SKM-1 treated with dmso at 0.1 percent for 144 hours (cell line): Measurements from ENCODE around the gene EBLN1.
"Not testable (repeated sequence)": the region's sequence is repeated elsewhere in the genome, so short reads cannot be mapped to it uniquely, and the experiment has no call there.

Experiments
- DNase-seq: peaks from one replicate; lab custom pipeline; 2025; ENCODE audit not compliant: unreplicated experiment; lab: John Stamatoyannopoulos, UW

EBLN1 gene

GRCh38 chr10:22228167-22228938 lies 10.5 kb upstream of the EBLN1 start:
- no peak for DNase-seq

DNA sequence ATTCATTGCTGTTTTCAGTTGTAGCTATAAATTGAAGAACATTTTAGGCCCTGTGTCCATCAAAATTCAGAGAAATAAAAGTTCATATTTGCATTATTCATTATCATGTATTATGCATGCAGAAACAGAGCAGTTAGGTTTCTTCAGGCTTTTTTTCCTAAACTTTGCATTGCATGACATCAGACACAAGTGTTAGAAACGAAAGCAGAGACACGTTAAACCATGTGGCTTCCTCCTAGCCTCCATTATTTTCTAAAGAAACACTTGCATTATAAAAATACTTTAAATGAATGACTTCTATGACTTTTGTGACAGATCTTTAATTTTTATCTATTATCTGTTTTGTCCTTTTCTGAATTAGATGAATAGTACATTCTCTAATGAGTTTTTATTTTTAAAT lies 8.8 kb upstream of the EBLN1 start:
- DNase-seq, result no peak

DNA sequence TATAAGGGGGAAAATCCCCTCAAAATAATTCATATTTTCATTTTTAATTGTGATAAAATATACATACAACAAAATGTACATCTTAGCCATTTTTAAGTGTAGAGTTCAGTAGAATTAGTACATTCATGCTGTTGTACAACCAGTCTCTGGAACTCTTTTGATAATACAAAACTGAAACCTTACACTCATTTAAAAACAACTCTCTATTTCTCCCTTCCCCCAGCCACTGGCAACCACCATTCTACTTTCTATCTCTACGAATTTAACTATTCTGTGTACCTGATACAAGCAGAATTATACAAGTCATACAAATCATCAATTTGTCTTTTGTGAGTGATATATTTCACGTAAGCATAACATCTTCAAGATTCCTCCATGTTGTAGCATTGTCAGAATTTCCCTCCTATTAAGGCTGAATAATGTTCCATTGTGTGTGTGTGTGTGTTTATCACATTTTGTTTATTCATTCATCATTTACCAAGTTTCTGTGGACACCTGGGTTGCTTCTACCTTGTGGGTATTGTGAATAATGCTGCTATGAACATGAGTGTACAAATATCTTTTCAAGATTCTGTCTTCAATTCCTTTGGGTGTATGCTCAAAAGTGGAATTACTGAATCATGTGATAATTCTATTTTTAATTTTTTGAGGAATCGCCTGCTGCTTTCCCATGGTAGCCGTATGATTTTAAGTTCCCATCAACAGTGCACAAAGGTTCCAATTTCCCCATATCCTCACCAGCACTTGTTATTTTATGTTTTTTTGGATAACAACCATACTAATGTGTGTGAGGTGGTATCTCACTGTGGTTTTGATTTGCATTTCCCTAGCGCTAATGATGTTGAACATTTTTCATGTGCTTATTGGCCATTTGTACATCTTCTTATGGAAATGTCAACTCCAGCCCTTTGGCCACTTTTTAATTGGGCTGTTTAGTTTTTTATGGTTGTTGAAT lies 4.7 kb upstream of the EBLN1 start:
- no peak for DNase-seq

- DNase-seq, result no peak
Observed at GRCh38 chr10:22219308-22219707, 1.5 kb upstream of the EBLN1 start.

GRCh38 chr10:22218448-22218847 lies 633 bp upstream of the EBLN1 start:
- DNase-seq, result no peak

DNA sequence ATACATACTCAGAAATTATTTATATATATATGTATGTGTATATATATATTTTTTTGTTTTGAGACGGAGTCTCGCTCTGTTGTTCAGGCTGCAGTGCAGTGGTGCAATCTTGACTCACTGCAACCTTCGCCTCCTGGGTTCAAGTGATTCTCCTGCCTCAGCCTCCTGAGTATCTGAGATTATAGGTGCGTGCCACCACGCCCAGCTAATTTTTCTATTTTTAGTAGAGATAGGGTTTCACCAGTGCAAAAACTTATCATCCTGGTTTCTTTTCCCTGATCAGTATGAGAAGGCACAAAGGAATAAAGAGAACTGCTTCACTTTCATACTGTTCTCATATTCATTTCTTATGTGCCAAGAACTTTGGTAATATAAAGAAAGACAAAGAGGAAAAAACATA lies 731 bp downstream of the EBLN1 start:
- DNase-seq, result not testable (repeated sequence)

GRCh38 chr10:22210267-22210666 lies 7.5 kb downstream of the EBLN1 start:
- DNase-seq, result no peak

- no peak for DNase-seq
Observed at GRCh38 chr10:22193945-22194344, 23.9 kb downstream of the EBLN1 start.

DNA sequence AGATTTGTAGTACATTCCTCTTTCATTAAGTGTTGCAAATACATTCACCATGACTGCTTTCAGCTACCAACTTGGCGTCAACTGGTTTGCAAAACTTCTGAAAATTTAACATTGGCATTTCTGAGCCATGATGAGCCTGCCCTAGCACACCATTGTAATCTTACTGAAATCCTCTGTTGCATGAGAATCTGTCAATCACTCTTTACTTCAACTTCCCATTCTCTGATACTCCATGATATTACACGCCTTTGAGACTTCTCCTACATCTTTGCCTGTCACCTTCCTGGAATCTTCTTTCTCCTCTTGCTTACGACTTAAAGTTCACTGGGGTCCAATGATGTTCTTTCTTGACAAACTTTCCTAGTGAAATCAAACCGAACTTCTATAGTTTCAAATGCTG lies 32.2 kb downstream of the EBLN1 start:
- no peak for DNase-seq

DNA sequence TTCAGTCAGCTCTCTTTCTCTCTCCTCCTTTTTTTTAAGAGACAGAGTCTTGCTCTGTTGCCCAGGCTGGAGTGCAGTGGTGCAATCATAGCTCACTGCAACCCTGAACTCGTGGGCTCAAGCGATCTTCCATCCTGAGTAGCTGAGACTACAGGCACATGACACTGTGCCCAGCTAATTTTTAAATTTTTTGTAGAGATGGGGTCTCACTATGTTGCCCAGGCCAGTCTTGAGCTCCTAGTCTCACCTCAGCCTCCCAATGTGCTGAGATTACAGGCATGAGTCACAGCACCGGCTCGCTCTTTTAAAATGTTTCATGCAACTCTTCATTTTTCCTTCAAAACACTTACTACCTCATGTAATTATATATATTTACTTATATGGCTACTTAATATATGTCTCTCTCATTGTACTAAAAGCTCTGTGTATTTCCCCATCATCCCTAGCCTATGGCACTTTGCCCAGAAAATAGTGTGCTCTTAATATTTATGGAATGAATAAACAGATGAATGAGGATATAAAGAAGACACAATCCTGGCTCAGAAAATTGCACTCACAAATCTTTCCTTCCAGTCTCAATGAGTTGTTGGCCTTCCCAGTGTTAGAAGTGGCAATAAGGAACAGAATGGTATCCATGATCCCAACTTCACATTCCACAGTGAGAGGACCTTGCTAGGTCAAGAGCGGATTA lies 33.9 kb downstream of the EBLN1 start:
- no peak for DNase-seq

DNA sequence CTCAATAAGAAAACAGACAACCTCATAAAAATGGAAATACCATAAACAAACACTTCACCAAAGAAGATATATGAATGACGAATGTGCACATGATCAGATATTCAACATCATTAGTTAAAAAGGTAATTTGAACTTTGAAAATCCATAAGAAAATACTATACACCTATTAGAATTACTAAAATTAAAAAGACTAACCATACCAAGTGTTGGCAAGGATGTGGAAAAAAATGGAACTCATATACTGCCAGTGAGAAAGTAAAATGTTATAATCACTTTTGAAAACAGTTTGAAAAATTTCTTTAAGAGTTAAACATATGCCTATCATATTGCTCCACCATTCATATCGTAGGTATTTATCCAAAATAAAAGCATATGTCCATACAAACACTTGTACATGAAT lies 37.1 kb downstream of the EBLN1 start:
- DNase-seq, result no peak

- no peak for DNase-seq
Observed at GRCh38 chr10:22174442-22174841, 43.4 kb downstream of the EBLN1 start.

DNA sequence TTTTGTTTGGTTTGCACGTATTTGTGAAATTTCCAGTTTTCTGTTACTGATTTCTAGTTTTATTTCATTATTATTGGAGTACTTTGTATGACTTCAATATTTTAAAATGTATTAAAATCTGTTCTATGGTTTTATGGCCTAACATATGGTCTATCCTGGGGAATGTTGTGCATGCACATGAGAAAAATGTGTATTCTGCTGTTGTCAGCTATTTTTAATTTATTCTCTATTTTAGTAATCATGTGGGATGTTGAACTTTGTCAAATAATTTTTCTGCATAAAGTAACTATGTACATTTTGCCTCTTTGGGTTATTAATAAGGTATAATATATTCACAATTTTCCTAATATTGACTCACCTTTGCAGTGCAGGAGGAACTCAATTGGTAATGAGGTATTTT lies 46.7 kb downstream of the EBLN1 start:
- no peak for DNase-seq

DNA sequence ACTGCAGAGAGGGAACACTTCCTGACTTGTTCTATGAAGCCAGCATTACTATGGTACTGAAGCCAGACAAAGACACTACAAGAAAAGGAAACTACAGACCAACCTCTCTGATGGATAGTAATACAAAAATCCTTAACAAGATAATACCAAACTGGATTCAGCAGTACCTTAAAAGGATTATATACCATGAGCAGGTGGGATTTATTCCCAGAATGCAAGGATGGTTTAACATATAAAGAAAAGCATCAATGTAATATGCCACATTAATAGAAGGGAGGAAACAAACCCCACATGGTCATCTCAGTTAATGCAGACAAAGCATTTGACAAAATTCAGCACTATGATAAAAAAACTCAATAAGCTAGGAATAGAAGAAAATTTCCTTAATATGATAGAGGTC lies 47.2 kb downstream of the EBLN1 start:
- no peak for DNase-seq

GRCh38 chr10:22159979-22160378 lies 57.8 kb downstream of the EBLN1 start:
- DNase-seq, result no peak

- DNase-seq, result no peak
Observed at GRCh38 chr10:22159180-22159579, 58.6 kb downstream of the EBLN1 start.
